AG04450 (cell line): ENCODE data around the gene NCAPD2. TPM values are rescaled to one million over a fixed set of nuclear protein-coding genes. Genes with fewer than 3 reads are reported as not detected.
"Not testable (repeated sequence)": the region's sequence is repeated elsewhere in the genome, so short reads cannot be mapped to it uniquely, and the experiment has no call there.

Source experiments
- CTCF ChIA-PET: fragments of 300-600, 350-600 bp; formaldehyde crosslinking; extraction: SDS; loops from one replicate; lab custom pipeline; 2022; ENCODE audit warnings: antibody characterized with exemption, inconsistent platforms; lab: Charles Lee
- POLR2A ChIA-PET: fragments of 350-600 bp; formaldehyde crosslinking; extraction: SDS; loops from one replicate; lab custom pipeline; 2021; ENCODE audit warnings: antibody characterized with exemption, inconsistent platforms; lab: Yijun Ruan, JAX
- DNase-seq: peaks from one replicate; pipeline ENCODE4 v3.0.0-alpha.2; 2011; ENCODE audit warnings: low read depth, low spot score
- H3K27ac ChIP-seq: one replicate; pipeline ENCODE4 v1.5.1; 2012; ENCODE audit warnings: low read depth, low read length, control low read depth
- H3K27me3 ChIP-seq: one replicate; pipeline ENCODE4 v1.6.0; 2012; ENCODE audit warnings: low read length; ENCODE audit not compliant: control insufficient read depth, insufficient read depth
- H3K4me3 ChIP-seq: 2 replicates; pipeline ENCODE4 v1.5.1; 2011; ENCODE audit warnings: mild to moderate bottlenecking, low read depth, low read length, control low read depth
- H3K9me3 ChIP-seq: 2 replicates; pipeline ENCODE4 v1.5.1; 2012; ENCODE audit warnings: low read length; ENCODE audit not compliant: control insufficient read depth, insufficient read depth
- CTCF ChIP-seq: IDR thresholded peaks from 2 replicates; pipeline ENCODE4 v1.5.1; 2011; ENCODE audit warnings: low read depth, low read length, control low read depth, inconsistent platforms
- polyA plus RNA-seq: library from polyadenylated mRNA; depleted of rRNA; stranded (reverse); fragments of >200 nt; gene quantifications from 2 replicates; pipeline ENCODE4 v1.2.3, GENCODE V29; 2011

The NCAPD2 gene
- polyA plus RNA-seq, 1 experiment = 38.4 TPM

DNA sequence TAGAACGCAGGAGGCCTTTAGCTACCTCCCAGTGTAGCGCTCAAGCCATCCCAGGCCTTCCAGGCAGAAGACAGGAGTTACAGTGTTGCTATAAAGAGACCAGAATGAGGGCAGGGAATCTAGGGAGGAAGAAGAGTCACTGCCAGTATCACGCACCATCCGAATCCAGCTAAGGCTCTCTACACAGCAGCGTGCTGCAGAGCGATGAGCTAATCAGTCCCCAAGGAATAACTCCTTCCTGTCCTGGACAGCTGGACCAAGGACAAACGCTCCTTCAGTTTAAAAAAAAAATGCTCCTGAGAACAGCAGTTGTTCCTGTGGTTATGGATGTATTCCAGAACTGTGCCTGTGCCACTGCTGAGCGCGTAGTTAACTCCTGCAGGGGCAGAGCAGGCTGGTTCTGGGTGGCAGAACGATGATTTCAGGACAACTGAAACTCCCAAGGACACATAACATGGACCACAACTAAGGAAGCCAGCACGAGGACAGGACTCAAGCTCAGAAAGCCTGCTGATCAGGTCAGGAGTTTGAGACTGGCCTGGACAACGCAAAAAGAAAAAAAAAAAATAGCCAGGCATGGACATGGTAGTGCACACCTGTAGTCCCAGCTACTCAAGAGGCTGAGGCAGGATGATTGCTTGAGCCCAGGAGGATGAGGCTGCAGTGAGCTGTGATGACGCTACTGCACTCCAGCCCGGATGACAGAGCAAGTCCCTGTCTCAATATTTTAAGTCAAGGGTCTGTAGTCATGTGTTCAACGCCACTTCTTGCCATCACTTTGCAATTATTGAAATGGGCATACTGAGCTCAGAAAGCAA is 59.4 kb downstream of the NCAPD2 start:
- H3K4me3 ChIP-seq = peak overlapping the region; percentile 84
- POLR2A ChIA-PET = interaction anchor here (0.6 to 11.1 kb wide), 5 partner anchors 15 to 82 kb away, joined by 3 to 218 read pairs (median 4); partner anchors contain the start of genes GAPDH, NOP2 and VAMP1

GRCh38 chr12:6554168-6555017 is 60.5 kb downstream of the NCAPD2 start:
- POLR2A ChIA-PET = interaction anchor here (0.6 to 11.1 kb wide), 7 partner anchors 14 to 145 kb away, joined by 3 to 218 read pairs (median 3); partner anchors contain the start of genes GAPDH, NOP2 and VAMP1
- Histone ChIP-seq H3K4me3 (peak overlapping the region; percentile 84), H3K27me3 (no peaks in the 10 kb centered on the region), H3K9me3 (no peaks in the 10 kb centered on the region), H3K27ac (peak overlapping the region; percentile 39)
- TF ChIP-seq CTCF = peak; percentile 65
- CTCF ChIA-PET = interaction anchor here (0.8 to 10.3 kb wide), 6 partner anchors 9 to 566 kb away, joined by 3 to 103 read pairs (median 6); partner anchors contain the start of gene MLF2
- no peak for DNase-seq

More for the DNA sequence above, 59.4 kb downstream of the NCAPD2 start:
- Histone ChIP-seq H3K27me3 (no peaks in the 10 kb centered on the region), H3K9me3 (no peaks in the 10 kb centered on the region), H3K27ac (peak overlapping the region; percentile 39)
- DNase-seq = no peak
- no peak for TF ChIP-seq CTCF
- CTCF ChIA-PET = interaction anchor here (0.7 to 10.3 kb wide), 12 partner anchors 10 to 565 kb away, joined by 3 to 103 read pairs (median 4); partner anchors contain the start of gene MLF2

- no peak for TF ChIP-seq CTCF
- POLR2A ChIA-PET = interaction anchor here (0.6 to 11.1 kb wide), 3 partner anchors 13 to 85 kb away, joined by 3 to 218 read pairs (median 3); partner anchors contain the start of genes GAPDH, NOP2 and VAMP1
- peak overlapping the region; percentile 47 for H3K27ac ChIP-seq
- no peak for DNase-seq
- H3K27me3 ChIP-seq = no peaks in the 10 kb centered on the region
- H3K4me3 ChIP-seq = peak overlapping the region; percentile 84
- CTCF ChIA-PET = interaction anchor here (1.4 to 10.3 kb wide), 3 partner anchors 8 to 198 kb away, joined by 5 to 103 read pairs (median 16); partner anchors contain the start of gene MLF2
- H3K9me3 ChIP-seq = no peaks in the 10 kb centered on the region
Observed at GRCh38 chr12:6555018-6555691, 61.3 kb downstream of the NCAPD2 start.

- not testable (repeated sequence) for H3K27ac ChIP-seq, DNase-seq, H3K27me3 ChIP-seq, H3K9me3 ChIP-seq, H3K4me3 ChIP-seq
- ChIA-PET CTCF (interaction anchor here (1.9 to 2.3 kb wide), 2 partner anchors 10 to 19 kb away, joined by 8 to 23 read pairs; no protein-coding TSS in a partner anchor), POLR2A (interaction anchor here (11.1 kb wide), 1 partner anchor 19 kb away, joined by 218 read pairs; the partner anchor contains the start of gene GAPDH)
Observed at GRCh38 chr12:6556496-6556817, 62.6 kb downstream of the NCAPD2 start.

DNA sequence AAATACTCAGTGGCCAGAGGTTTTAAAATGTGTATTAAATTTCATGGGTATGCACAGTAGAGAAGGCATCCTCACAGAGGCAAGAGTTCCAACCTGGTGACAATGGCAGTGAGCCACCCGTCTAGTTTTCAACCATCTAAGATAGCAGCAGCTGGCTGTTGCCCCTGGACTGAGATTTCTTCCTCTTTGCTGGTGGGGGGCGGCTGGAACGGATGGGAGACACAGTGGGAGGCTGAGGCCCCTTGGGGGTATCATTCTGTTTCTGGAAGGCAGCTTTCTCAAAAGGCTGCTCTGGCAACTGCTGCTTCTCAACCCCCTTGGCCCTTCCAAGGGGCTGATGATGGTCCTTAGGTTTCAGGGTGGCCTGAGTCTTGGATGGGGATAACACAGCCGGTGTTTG is 63.0 kb downstream of the NCAPD2 start:
- no peak for TF ChIP-seq CTCF
- ChIA-PET POLR2A (interaction anchor here (11.1 kb wide), 1 partner anchor 19 kb away, joined by 218 read pairs; the partner anchor contains the start of gene GAPDH), CTCF (interaction anchor here (1.3 to 2.3 kb wide), 3 partner anchors 10 to 569 kb away, joined by 3 to 23 read pairs (median 8); no protein-coding TSS in a partner anchor)
- H3K27ac ChIP-seq = no peak overlapping the region
- H3K9me3 ChIP-seq = no peaks in the 10 kb centered on the region
- DNase-seq = no peak
- no peaks in the 10 kb centered on the region for H3K27me3 ChIP-seq
- no peak overlapping the region for H3K4me3 ChIP-seq
